Stimulated activated CD4-positive, alpha-beta T cell treated with anti-CD3 and anti-CD28 coated beads, Interleukin-15, amount 100 ng/mL, for 1 hour (primary cell): ENCODE data around the gene SPECC1L.
"Not testable (repeated sequence)": the region's sequence is repeated elsewhere in the genome, so short reads cannot be mapped to it uniquely, and the experiment has no call there.

Source experiments
- DNase-seq, 2 donors: peaks; one replicate each; pipeline ENCODE4 v3.0.0-alpha.2; 2020; ENCODE audit warnings: low read depth in 1 of 2, low spot score in 1 of 2

Gene SPECC1L

DNA sequence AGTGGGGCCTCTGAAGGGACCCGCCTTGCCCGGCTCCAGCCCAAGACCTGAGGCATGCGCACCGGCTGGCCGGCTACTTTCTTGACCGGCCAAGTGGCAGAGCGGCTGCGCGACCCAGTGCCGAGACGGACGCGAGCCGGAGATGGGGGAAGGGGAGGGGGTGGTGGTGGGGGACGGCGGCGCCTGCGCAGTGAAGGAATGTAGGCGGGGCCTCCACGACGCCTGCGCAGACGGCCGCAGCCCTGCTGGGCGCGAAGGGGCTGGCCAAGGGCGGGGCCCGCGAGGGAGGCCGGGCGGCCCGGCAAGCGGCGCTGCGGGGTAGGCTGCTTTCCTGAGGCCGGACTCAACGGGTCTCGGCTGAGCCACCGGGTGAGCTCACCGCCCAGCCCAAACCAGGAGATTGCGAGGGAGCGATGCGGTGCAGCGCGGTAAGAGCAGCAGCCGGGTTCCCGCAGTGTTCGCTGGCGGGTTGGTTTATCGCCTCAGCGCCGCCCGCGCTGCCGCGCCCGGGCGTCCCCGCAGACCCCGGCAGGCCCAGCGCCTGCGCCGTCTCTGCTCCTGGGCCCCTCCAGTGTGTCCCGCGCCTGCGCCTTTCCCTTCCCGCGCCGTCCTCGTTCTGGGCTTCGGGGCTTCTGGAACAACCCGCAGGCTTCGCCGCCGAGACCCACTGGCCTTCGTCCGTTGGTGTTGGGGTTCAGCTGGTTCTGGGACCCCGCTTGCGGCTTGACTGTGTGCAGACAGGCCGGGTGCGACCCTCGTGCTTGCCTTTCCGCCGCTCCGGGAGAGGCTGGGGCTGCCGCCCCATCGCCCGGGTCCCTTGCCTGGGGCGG is at the start of gene SPECC1L:
Gene SPECC1L, plus strand, starts transcription at position 276 of the 830 bp plus-strand sequence. CDS start 31,401 bp downstream, outside the sequence.
- peak; percentile 88 to 89 for DNase-seq

GRCh38 chr22:24224468-24224867 is 46.2 kb upstream of the SPECC1L start:
- DNase-seq: no peak

DNA sequence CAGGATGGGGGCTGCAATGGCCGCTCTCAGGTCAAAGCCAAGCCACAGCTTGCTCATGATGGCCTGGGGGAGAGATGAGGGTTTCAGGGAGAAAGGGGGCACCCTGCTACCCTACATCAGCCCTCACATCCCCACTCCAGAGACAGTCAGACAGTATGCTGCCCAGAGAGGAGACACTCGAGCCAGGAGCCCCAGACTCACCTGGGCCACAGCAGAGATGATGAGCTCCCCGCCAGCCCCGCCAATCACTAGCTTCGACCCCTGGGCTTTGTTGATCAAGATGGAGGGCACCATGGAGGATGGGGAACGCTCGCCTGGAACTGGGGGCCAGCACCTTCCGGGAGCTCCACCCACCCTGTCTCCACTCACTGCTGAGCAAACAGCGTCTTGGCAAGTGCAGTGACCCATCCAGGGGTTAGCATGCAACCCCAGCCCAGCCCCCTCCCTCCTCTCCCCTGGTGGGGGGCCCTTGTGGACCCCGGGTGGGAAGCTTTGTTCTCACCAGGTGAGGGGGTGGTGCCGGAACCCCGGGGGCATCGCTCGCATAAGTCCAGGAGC is 45.5 kb upstream of the SPECC1L start:
- no peak for DNase-seq

DNA sequence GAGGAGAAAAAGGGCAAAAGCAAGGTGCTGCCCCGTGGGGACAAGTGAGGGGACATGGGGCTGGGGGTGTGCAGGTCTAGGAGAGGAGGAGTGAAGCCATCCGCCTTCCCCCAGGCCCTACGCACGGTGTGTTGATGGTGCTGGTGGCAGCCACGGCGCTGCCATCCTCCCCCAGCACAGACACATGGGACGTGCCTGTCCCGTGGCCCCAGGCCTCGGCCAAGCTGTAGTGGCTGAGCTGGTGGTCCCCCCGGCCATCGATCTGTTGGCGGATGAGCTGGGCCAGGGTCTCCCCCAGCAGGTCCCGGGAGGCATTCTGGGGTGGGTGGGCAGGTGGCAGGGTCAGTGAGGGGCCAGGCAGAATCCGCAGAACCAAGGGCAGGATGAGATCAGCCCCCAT is 44.7 kb upstream of the SPECC1L start:
- no peak for DNase-seq

DNA sequence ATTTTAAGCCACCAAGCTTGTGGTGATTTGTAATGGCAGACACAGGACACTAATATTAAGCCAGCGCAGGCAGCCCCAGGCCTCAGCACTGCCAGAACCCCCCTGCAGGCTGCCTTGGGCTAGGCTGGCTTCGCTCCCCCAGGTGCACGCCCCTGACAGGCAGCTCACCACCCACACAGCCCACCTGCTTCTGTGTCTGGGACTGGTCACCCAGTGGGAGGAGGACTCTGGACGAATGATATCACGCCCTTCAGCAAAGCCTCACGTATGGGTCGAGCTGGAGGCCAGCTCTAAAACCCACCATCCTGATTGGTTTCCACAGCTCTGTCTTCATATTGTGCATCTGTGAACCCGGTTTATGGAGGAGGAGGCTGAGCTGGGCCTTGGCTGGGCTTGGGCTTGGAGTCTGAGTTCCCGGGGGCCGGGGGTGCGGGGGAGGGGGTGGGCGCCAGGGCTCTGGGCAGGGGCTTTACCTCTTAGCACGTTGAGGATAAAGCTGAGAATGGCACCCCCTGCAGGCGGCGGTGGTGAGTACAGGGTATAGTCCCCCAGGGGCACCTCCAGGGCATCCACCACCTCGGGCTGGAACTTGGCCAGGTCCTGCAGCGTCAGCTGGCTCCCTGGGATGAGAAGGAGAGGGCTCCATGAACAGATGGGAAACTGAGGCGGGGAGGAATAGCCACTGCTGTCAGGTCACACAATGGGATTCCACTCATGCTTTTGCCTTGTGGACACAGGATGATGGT is 39.5 kb upstream of the SPECC1L start:
- DNase-seq: peak; percentile 29 to 54

DNA sequence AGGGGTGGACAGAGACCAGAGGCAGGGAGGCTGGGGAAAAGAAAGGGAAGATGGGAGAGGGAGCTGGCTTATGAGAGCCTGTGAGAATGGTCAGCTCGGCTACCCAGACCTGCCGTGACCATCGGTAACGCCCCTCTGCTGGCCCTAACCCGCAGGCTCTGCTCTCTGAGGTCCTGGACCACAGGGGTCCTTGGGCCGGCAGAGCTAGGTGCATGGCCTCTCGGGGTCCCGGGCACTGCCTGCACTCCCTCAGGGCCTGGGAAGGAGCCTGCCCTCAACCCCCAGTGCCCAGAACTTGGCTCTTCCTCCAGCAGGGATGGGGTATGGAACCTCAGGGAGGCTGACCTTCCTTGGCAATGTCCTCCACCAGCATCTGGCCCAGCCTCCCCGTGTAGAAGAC is 38.9 kb upstream of the SPECC1L start:
- no peak for DNase-seq

- DNase-seq: no peak
Observed at GRCh38 chr22:24232124-24232523, 38.5 kb upstream of the SPECC1L start.

DNA sequence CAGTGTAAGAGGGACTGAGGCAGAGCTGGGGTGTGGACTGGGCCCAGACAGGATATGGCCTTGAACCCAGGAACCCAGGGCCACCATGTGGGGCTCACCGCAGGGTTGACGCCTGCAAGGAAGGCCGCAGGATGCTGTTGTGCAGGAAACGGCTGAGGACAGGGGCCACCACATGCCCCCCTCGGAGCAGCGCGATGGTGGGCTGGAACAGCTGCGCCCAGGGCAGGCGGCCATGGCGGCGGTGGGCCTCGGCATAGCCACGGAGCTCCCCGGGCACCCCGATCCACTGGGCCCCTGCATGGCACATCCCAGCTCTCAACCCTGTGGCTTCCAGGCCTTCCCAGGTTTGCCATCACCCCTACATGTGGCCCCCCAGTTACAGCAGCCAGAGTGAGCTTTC is 37.9 kb upstream of the SPECC1L start:
- DNase-seq: no peak

DNA sequence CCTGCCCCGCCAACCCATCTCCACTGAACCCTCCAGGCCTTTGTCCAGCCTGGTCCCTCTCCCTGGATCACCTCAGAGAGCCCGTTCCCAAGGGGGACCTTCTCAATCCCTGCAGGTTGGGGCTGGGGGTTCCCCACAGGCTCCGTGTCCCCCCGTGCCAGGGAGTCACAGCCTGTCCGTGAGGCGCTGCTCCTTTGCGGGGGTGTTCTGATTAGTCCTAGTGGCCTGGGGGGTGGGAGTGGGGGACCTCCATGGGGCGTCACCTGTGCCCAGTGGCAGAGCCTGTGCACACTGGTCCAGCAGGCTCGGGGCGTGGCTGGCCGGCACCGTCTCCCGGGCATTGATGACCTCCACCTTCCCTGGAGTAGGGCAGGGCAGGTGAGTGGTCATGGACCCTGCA is 37.4 kb upstream of the SPECC1L start:
- no peak for DNase-seq

GRCh38 chr22:24233816-24234215 is 36.8 kb upstream of the SPECC1L start:
- no peak for DNase-seq

- DNase-seq: no peak
Observed at GRCh38 chr22:24235315-24235714, 35.3 kb upstream of the SPECC1L start.

GRCh38 chr22:24236656-24237055 is 34.0 kb upstream of the SPECC1L start:
- no peak for DNase-seq

DNA sequence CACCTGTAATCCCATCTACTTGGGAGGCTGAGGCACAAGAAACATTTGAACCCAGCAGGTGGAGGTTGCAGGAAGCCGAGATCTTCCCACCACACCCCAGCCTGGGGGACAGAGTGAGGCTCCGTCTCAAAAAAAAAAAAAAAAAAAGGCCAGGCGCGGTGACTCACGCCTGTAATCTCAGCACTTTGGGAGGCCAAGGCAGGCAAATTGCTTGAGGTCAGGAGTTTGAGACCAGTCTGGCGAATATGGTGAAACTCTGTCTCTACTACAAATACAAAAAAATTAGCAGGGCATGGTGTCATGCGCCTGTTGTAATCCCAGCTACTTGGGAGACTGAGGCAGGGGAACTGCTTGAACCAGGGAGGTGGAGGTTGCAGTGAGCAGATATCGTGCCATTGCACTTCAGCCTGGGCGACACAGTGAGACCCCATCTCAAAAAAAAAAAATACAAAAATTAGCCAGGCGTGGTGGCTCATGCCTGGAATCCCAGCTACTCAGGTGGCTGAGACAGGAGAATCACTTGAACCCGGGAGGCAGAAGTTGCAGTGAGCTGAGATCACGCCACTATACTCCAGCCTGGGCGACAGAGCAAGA is 32.4 kb upstream of the SPECC1L start:
- not testable (repeated sequence) for DNase-seq

GRCh38 chr22:24240381-24240780 is 30.2 kb upstream of the SPECC1L start:
- no peak for DNase-seq

DNA sequence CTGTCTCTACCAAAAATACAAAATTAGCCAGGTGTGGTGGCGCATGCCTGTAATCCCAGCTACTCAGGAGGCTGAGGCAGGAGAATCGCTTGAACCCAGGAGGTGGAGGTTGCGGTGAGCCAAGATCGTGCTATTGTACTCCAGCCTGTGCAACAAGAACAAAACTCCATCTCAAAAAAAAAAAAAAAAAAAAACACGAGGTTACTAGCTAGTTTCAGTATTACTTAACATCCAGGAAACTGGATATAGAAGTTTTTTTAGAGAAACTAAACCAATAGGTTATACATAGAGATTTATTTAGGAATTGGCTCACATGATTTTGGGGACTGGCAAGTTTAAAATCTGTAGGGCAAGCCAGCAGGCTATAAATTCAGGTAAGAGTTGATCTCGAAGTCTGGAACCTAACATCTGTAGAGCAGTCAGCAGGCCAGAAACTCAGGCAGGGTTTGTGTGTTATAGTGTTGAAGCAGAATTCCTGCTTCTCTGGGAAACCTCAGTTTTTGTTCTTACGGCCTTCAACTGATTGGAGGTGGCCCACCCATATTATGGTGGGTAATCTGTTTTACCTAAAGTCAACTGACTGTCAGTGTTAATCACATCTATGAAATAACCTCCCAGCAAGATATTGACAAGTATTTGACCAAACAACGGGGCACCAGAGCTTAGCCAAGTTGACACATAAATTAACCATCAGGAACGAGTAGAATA is 29.5 kb upstream of the SPECC1L start:
- DNase-seq: not testable (repeated sequence)

DNA sequence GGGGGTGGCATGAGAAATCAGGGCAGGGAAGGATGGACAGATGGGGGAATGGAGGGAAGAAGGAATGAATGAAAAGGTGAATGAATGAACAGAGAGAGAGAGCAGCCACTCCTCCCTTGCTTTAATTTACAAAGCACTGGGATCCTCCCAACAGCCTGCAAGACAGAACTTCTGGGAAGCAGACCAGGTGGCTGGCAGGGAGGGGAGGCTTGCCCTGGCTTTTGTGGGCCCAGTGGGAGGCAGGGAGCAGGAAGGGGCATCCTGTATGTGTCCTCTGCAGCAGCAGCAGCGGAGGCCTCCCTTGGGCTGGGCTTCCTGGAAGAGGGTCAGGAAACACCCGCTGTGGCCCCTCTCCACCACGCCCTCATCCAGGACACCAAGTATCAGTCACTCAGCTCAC is 27.2 kb upstream of the SPECC1L start:
- not testable (repeated sequence) for DNase-seq

- no peak for DNase-seq
Observed at GRCh38 chr22:24244144-24244787, 26.4 kb upstream of the SPECC1L start.

DNA sequence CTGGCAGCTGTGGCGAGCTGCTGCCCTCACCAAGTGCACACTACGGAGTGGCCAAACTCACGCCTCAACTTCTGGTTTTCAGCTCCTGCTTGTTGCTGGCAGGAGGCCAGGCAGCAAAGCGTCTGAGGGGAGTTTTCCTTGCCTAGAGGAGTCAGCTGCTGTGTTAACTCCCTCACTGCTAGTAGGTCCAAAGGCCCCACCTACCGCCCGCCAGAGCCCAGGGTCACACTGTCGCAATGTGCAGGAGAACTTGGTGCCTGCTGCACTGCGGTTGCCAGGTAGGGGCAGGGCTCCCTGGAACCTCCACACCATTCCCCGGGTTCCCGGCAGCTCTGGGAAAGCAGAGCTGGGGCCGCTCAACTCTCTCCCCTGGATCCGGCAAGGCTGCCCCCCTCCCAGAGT is 25.6 kb upstream of the SPECC1L start, which contains the start of gene GGT5:
Gene GGT5, minus strand, starts transcription at position 53 of the 402 bp plus-strand sequence. CDS start 357 bp downstream, outside the sequence.
- DNase-seq: not testable (repeated sequence)

- not testable (repeated sequence) for DNase-seq
Observed at GRCh38 chr22:24245584-24246561, 24.8 kb upstream of the SPECC1L start.
